ENCODE data around the gene PNP.

The PNP gene

DNA sequence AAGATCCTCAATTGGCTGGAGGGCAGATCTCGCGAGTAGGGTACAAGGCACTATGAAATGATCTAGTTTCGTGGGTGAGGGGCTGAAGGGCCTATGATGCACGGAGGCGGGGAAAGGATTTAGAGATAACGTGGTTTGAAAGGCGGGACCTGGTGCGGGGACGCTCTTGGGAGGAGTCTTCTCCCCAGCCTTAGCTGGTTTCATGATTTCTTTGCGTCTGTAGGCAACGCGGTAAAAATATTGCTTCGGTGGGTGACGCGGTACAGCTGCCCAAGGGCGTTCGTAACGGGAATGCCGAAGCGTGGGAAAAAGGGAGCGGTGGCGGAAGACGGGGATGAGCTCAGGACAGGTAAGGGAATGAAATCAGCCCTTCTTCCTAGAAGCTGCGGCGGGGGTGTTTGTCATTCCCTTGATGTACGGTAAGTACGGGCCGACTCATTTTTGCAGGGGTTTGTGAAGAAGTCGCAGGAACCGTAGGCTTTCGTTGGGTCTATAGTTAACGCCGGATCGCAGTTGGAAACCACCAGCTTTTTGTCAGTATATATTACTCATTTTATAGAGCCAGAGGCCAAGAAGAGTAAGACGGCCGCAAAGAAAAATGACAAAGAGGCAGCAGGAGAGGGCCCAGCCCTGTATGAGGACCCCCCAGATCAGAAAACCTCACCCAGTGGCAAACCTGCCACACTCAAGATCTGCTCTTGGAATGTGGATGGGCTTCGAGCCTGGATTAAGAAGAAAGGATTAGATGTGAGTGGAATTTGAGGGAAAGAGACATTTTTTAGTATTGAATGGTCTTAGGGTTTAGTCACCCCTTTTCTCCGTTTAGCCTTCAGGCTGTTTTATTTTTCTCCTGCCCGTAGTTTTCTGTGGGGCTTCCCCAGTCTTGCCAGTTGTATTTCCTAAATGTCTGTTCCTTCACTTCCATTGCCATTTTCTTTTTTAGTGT lies 13.6 kb upstream of the PNP start:
- DNase-seq: peak; percentile 87

DNA sequence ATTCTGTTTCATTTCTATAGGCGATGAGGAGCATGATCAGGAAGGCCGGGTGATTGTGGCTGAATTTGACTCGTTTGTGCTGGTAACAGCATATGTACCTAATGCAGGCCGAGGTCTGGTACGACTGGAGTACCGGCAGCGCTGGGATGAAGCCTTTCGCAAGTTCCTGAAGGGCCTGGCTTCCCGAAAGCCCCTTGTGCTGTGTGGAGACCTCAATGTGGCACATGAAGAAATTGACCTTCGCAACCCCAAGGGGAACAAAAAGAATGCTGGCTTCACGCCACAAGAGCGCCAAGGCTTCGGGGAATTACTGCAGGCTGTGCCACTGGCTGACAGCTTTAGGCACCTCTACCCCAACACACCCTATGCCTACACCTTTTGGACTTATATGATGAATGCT lies 12.2 kb upstream of the PNP start:
- peak; percentile 75 for DNase-seq

DNA sequence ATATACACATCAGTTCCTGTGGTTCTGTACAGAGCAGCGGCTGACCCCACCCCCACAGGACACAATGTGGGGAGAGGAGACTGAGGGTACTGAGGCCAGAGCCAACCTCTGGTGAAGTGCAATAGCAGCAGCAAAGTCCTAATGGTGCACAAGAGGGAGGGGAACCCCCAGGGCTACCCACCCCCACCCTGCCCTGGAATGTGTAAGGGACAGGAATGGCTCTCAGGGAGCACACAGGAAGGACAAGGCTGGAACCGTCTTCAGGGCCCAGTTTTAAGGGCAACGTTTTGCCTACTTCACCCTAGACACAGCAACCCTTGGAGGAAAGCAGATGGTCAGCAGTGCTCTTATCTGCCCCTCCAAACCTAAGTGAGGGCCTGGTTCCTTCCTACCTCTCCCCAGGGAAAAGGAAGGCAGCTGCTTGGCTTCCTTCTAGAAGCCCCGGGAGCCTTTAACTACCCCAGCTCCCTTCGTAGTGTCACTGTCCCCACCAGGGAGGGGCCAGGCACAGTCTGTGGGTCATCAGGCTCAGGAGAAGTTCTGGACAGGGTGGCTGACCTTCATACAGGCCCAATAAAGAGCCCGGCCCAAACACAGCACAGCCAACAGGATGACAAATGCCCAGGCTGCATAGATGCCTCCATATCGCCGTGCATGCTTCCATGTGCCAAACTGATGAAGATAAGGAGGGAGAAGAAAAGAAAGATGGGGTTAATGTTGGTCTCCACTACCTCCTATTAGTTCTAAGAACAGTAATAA lies 11.0 kb upstream of the PNP start:
- no peak for DNase-seq

DNA sequence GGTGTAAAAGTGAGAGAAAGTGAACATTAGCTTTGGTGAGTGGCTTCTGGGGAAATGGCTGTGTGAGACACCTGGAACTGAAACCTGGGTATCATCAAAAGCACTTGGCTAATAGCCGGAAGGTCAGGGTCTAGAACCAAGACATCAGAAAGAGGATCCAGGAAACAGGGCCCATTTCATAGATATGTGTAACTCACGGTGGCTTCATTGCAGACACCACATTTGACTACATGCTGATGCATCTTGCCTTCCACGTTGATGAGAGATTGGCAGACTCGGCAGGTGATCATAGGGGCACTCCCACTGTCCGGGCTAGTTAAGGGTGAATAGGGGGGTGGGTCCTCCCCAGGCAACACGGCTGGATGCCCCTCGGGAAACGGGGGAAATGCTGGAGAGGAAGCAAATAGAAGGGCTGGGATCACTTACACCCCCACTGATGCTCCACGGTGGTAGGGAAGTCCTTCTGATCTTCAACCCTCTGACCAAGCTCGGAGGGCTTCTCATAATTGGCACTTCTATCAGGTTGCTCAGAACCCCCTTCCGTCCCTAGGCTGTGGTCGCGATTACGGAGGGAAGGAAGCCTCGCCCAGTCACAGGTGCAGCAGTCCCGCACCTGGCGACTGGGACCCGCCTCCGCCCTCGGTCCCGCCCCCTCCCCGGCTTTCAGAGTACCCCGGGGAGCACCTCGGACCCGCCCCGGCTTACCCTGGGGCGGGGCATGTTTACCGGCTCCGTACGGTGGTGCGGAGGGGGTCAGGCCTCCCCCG lies 8.6 kb upstream of the PNP start:
- peak; percentile 34 for DNase-seq

DNA sequence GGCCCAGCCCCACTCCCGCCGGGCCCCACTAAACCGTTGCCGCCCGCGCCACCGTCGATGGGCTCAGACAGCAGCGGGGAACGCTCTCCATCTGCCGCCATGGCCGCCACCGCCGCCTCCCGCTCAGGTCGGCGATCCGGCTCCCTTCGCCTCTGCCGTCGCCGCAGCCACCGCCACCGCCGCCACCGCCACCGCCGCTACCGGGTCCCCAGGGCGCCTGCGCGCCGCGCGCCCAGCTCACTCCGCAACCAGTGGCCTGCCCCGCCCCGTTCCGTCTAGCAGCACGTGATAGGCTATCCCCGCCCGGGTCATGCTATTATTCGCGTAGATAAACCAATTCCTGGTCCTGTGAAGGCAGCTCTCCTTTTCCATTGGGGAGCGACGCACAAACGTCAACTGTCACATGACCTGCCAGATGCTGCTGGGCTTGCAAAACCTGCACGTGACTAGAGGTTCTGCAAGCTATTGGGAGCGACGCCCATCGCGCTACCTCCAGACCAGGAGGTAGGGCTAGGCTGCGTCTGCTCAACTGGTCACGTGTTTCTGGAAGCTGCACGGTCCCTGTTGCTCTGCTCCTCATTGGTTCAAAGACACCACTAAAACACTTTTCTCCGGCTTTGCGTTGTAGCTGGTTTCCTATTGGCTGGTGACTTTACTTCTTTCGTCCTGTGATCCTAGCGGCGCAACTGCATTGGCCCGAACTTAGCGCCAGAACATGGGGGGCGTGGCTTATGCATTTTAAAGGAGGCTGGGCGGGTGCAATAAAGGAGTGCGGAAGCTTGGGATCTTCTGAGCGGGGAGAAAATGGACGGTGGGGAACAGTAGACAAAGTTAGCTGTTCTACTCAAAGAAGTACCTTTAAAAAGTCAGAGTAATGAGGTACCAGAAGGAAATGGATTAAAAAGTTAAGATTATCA lies 7.7 kb upstream of the PNP start, which contains the start of gene PIP4P1:
PIP4P1 (minus strand) TSS at position 210 of the 917 bp plus-strand sequence; CDS start at position 101, 109 bp downstream.
- DNase-seq: peak; percentile 100

DNA sequence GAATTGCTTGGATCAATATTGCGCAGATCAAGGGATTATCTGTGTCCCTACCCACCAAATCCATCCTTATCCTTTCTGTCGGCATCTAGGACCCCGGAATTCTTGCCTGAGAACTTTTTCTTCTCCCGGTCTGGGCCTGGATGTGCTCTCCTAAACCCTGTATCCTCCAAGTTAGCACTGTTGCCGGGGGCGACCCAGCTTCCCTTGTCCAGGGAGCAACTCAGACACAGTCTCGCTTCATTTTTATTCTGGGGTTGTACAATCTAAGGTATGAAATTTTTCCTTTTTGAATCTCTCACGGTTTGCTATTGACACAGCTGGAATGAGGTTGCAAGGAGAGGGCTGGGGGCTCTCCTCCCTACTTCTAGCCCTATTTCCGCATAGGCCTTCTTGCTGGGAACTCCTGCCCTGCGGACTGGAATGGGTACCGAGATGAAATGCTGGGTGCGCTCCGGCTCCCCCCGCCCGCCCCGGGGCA lies 403 bp upstream of the PNP start:
- DNase-seq: no peak

DNA sequence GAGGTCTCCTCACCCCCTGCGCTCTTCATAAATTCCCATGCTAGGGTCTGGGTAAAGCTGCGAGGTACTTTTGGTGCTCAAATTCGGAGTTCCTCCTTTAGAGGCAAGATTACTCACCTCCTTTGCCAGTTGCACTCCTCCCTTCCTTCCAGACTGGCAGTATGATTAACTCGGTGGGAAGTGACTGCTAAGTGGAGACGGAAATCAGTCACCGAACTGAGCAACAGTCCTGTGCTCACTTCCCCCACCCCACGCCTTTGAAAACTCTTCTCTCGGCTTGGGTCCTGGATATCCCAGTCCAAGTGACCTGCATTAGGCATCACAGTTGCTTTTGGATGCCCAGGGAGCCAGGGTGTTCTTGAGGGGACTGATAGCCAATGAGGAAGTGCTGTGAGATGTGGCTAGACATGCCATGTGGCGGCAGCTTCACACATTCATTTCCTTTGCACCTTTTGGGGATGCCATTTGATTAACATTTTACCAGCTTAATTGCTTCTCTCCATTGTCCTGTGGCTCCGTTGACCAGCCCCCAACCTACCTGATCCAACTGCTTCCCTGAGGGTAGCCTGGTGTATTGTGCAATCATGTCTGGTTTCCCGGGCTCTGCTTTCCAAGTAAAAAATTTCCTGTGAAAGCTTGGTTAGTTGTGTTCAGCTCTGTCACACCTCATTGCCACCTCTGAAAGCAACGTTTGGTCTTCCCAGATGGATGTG lies 840 bp downstream of the PNP start:
- DNase-seq: peak; percentile 89

DNA sequence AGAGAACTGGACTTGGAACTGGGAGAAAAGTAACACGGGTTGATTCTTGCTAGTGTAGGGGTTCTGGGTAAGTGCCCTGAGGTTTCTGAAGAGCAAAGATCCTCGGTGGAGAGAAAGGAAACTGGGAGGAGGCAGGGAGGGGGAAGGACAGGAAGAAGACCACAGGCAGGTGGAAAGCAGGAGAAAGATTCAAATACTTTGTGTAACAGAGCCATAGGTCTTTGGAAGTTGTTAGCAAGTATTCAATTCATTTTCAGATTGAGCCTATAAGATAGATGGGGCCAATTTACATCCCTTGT lies 1.3 kb downstream of the PNP start:
- no peak for DNase-seq

DNA sequence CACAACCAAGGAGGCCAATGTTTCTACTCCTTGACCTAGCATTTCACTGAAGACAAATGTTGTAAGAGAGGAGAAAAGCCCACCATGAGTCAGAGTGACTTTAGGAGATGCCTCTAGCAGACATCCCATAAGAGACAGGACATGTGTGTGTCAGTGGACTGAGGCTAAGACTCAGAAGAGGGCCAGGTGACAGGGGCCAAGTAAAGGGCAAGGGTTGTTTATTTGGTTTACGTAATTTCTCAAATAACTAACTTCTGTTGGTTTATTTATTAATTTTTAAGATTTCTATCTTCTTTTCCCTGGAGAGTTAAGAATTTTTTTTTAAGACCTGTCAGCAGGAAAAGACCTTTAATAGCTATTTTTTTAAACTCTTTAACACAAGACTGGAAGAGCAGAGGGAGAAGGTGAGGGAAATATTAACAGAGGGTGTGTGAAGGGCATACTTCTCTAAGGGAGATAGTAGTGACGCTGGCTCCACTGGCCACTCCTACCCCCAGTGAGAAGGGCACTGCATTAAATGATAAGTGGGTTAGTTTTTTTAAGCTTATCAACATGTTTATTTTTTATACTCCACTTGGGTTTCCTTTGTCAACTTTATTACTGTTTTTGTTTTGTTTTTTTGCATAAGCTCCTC lies 3.4 kb downstream of the PNP start:
- DNase-seq: no peak

DNA sequence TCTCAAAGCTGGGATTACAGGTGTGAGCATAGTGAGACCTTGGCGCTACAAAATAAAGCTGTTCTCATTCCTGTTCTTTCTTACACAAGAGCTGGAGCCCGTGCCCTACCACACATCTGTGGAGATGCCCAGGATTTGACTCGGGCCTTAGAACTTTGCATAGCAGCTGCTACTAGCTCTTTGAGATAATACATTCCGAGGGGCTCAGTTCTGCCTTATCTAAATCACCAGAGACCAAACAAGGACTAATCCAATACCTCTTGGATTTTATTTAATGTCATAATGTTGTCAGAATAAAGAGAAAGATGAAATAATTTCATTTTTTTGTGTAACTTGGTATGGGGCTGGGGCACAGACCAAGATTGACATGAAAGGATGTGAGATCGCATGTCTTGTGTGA lies 7.6 kb downstream of the PNP start:
- DNase-seq: no peak

DNA sequence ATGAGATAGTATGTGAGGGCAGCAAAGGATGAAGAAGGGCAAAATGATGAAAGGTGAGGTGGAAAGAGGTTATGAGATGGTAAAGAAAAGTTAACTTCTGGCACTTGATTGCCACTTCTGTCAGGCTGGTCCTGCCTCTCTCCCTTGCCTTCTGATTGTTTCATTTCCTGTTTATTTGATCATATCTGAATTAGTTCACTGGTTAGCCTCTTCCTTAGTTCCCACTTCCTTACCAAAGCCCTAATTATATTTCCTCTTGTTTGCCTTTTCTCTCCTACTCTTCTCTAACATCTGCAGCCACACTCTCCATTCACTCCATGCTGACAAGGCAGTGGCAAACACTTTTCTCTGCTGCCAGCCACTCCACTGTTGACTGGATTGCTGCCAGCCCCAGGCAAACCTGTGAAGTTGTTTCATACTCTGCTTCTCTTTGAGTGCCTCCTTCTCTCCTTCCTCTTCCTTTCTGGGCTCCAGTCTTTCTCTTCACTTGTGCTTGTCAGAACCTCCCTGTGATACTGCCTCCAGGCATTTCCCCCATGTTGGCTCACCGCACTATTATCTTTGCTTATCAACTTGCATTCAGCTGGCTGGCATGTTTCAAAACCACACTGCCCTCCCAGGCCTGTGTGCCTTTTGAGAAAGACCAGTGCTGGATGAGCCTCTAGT lies 8.1 kb downstream of the PNP start:
- DNase-seq: peak; percentile 59

DNA sequence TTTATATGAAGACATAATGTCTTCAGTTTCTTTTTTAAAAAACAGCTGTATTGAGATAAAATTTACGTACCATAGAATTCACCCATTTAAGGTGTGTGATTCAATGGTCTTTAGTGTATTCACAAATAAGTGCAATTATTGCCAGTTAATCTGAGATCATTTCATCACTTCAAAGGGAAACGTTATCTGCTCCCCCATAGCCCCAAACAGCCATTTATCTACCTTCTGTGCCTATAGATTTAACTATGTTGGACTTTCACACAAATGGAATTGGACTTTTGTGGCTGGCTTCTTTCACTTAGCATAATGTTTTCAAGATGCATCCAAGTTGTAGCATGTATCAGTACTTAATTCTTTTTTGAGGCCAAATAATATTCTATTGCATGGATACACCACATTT lies 9.7 kb downstream of the PNP start:
- no peak for DNase-seq

DNA sequence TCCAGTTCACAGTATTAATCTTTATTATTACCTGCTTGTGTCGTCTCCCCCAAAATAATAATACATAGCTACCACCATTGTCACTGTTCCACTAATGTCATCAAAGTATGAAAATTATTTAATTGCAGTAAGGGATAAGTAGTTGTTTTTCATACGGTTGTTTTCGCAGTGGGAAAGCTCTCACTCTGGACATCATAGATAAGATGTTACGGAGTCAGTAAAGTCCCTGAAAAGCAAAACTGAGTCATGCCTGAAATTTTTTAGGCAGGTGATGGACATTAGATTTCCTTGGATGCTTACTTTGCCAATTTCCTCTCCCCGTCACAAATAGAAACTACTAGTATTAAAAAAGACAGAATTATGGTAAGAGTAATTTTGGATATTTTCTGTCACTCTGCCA lies 13.2 kb downstream of the PNP start:
- no peak for DNase-seq

DNA sequence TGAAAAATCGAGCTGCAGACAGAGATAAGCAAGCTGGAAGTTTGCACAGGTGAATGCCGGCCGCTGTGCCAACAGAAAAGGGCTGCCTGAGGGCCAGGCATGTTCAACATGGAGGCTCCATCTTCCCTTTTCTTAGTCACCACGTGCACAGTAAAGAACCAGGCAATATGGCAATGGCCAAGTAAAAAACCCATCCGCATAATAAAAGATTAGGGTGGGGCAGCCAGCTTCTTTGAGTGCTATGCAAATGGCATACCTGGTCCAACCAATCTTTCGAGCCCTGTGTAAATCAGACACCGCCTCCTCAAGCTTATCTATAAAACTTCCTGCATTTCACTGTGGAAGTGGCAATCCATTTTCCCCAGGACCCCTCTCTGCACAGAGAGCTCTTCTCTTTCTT lies 16.7 kb downstream of the PNP start:
- DNase-seq: no peak

DNA sequence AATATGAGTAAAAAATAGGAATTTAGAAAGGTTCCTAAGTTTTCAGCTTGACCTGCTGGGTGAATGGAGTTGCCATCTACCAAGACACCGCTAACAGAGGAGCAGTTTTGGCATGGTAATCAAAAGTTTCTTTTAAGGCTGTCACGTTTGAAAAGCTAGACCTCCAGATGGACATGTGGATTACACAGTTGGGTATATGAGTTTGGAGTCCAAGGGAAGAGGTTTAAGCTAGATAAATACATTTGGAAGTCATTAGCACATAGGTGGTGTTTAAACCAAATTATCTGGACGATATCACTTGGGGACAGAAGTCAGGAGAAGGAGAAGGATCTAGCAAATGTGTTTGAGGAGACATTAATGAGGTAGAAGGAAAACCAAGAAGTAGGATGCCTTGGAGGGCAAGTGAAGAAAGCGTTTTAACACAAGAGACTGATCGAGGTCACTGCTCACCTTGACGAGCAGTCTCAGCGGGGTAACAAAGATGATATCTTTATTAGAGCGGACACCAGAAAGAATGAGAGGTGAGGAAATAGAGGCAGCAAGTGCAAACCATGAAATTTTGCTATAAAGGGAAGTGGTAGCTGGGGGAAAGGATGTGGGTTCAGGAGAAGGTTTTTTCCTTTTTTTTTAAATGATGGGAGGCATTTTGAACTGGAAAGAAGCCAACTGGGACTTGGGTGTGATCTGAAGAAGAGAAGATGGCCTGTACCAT lies 17.6 kb downstream of the PNP start:
- DNase-seq: peak; percentile 57

DNA sequence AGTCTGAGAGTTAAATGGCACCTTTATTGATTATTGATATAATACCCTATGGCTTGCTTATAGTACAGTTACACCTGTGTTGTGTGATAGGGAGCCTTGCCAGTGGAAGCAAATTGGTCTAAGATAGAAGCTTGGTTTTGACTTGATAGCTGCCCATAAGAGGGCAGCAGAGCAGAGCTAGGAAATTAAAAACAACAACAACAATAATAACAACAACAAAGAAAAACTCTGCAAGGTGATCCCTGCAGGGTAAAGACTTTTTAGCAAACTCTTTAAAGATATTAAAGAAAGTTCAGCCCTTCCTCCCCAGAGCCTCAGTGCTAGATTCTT lies 18.2 kb downstream of the PNP start:
- no peak for DNase-seq

DNA sequence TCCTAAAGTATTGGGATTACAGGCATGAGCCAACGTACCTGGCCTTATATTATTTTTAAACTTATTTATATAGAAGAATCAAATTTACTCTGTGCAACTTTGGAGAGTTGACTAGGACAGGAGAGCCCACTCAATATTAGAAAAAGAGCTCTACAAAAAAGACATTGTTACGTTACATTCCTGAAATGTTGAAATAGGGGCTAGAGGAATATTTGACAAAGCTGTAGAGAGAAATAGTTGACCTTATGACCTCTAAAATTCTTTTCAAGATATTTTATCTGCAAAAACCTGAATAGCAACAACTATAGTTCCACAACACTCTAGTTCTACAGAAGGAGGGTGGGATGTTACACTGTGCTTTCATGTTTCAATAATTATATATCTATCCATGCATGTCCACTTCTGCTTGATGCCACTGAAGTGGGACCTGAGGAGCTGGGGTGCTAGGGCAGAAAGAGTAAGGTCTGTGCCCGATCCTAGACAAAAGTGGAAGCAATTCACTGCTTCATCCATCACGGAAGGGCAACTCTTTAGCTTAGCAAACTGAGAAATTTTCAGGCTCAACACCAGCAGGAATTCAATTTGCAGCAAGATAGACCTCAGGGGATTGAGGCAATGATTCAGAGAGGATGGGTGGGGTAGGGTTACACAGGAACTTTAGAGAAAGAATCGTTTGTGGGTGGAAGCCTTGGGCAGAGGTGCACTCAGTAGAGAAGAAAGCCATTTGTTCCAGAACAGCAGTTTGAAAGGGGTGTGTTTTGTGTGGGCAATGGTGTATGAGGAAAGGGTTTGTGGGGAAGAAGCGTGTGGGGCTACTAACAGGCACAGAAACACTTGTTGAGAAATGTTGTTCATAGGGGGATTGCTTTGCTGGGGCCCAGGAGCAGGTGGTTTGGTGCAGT lies 20.1 kb downstream of the PNP start:
- DNase-seq: peak; percentile 80

DNA sequence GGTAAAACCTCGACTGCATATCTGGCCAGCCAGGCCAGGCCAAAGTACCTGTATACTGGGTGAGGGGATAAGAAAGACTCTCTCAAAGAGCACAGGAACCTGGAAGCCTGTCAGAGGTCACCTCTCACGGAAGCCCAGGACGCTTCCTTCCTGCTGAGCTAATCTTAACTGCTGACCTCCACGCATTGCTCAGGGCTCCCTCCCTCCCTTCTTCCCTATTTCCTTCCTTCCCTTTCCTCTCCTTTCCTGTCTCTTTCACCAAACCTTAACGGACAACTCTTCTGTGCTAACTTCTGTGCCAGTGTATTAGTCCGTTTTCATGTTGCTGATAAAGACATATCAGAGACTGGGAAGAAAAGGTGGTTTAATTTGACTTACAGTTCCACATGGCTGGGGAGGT lies 21.4 kb downstream of the PNP start:
- DNase-seq: no peak

DNA sequence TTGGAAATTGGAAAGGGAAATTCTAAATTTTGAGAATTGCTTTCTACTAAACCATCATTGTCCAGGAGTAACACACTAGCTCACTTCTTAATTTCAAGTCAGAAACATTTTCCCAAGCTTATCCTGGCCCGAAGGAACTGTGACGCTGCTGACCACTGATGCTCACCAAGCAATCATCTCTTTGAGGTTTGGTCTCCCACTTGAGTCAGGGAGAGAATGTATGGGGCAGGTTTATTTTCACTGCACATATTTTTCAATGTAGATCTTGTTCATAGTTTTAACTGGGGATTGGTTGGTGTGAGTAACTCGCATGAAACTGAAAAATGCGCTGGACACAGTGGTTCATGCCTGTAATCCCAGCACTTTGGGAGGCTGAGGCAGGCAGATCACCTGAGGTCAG lies 23.3 kb downstream of the PNP start:
- DNase-seq: no peak
